HepG2 (cell line): ENCODE results near the gene THADA. TPM values are rescaled to one million over a fixed set of nuclear protein-coding genes. Genes with fewer than 3 reads are reported as not detected.

Experiments used
- ATAC-seq: fragments of 200-7000 bp; cut with Tn5 transposase; 3 replicates; pipeline ENCODE4 v1.9.1; 2020; ENCODE audit warnings: mild to moderate bottlenecking, moderate library complexity
- BruUV-seq: library from RNA; stranded (reverse); fragments of 400-500 nt; replicated peaks from 2 replicates; lab custom pipeline; 2021; lab: Mats Ljungman, UMichigan
- CTCF ChIA-PET: fragments of 300-600 bp; formaldehyde crosslinking; extraction: SDS; loops from one replicate; lab custom pipeline; 2021; ENCODE audit warnings: low total read pairs, inconsistent platforms, low intra/inter-chr PET ratio; lab: Yijun Ruan, JAX
- POLR2A ChIA-PET: fragments of 350-600 bp; sonication (Branson Sonifier 250); formaldehyde crosslinking; loops from one replicate; lab custom pipeline; 2020; ENCODE audit warnings: antibody characterized with exemption, inconsistent platforms; lab: Yijun Ruan, JAX
- DNase-seq: peaks from one replicate; pipeline ENCODE4 v3.0.0-alpha.2; 2015; ENCODE audit warnings: low spot score
- FAIRE-seq: peaks from 3 replicates; lab custom pipeline; 2011; peaks lifted over from hg19 to GRCh38; lab: Jason Lieb, UNC
- H2AFZ ChIP-seq: one replicate; pipeline ENCODE4 v1.6.1; 2011; ENCODE audit warnings: low read length, inconsistent platforms
- H3K27ac ChIP-seq: fragments of 300-600 bp; 3 replicates; pipeline ENCODE4 v1.8.0; 2011; ENCODE audit warnings: mixed run types, mild to moderate bottlenecking, mixed read lengths, low read length, inconsistent platforms; ENCODE audit not compliant: insufficient read depth; ENCODE audit errors: extremely low read length
- H3K27me3 ChIP-seq, 2 experiments: fragments of 200-600 bp in 1 of 2; 2 replicates in 1 of 2; 3 replicates in 1 of 2; pipeline versions ENCODE4 v1.6.0 to v1.8.0; 2011; ENCODE audit warnings: low read length in 2 of 2, mild to moderate bottlenecking in 2 of 2, moderate library complexity in 2 of 2, inconsistent platforms in 1 of 2; ENCODE audit not compliant: insufficient read depth in 2 of 2, control insufficient read depth in 1 of 2
- H3K36me3 ChIP-seq, 2 experiments: fragments of 200-600 bp in 1 of 2; replicated peaks in 1 of 2; 2 replicates in 1 of 2; 3 replicates in 1 of 2; pipeline versions ENCODE4 v1.5.1 to v1.8.0; 2011; ENCODE audit warnings: low read length in 2 of 2, inconsistent platforms in 1 of 2; ENCODE audit not compliant: insufficient read depth in 2 of 2, control insufficient read depth in 1 of 2
- H3K4me1 ChIP-seq: 2 replicates; pipeline ENCODE4 v1.5.1; 2012; ENCODE audit warnings: low read length, inconsistent platforms; ENCODE audit not compliant: insufficient read depth
- H3K4me2 ChIP-seq: 2 replicates; pipeline ENCODE4 v1.6.0; 2011; ENCODE audit warnings: low read depth, low read length, inconsistent platforms
- H3K4me3 ChIP-seq, 3 experiments: fragments of 200-600 bp in 1 of 3; sonication (generic), shearing (Covaris generic) in 1 of 3; replicated peaks in 1 of 3; 2 replicates each; pipeline ENCODE4 v1.5.1; 2011 to 2016; ENCODE audit warnings: low read length in 3 of 3, inconsistent platforms in 2 of 3, low read depth in 2 of 3, mild to moderate bottlenecking in 2 of 3, control low read depth in 1 of 3, mixed read lengths in 1 of 3; ENCODE audit not compliant: insufficient read depth in 1 of 3
- H3K79me2 ChIP-seq: one replicate; pipeline ENCODE4 v1.6.1; 2011; ENCODE audit warnings: low read length, inconsistent platforms; ENCODE audit not compliant: insufficient read depth
- H3K9ac ChIP-seq: 2 replicates; pipeline ENCODE4 v1.6.0; 2011; ENCODE audit warnings: mild to moderate bottlenecking, low read depth, low read length, inconsistent platforms; ENCODE audit not compliant: insufficient read depth
- H3K9me3 ChIP-seq: 2 replicates; pipeline ENCODE4 v1.5.1; 2012; ENCODE audit warnings: mild to moderate bottlenecking, low read length
- H4K20me1 ChIP-seq: 2 replicates; pipeline ENCODE4 v1.6.0; 2011; ENCODE audit warnings: inconsistent platforms, mild to moderate bottlenecking, low read length, moderate library complexity; ENCODE audit not compliant: insufficient read depth
- GPBP1L1 ChIP-seq: sonication (generic); formaldehyde crosslinking; IDR thresholded peaks from 2 replicates; pipeline ENCODE4 v1.5.0; 2020; ENCODE audit warnings: mild to moderate bottlenecking, missing genetic modification reagents
- HIVEP1 ChIP-seq: sonication (generic); formaldehyde crosslinking; IDR thresholded peaks from 2 replicates; pipeline ENCODE4 v1.4.0; 2020; ENCODE audit warnings: mild to moderate bottlenecking, missing genetic modification reagents
- HMGXB4 ChIP-seq, 2 experiments: sonication (generic) in 1 of 2; formaldehyde crosslinking in 1 of 2; IDR thresholded peaks; 2 replicates each; pipeline versions ENCODE4 v1.4.0 to v1.6.1; 2018 to 2020; ENCODE audit warnings: missing genetic modification reagents in 2 of 2, borderline replicate concordance in 1 of 2, low read depth in 1 of 2, mild to moderate bottlenecking in 1 of 2, missing biosample characterization in 1 of 2
- KLF11 ChIP-seq: IDR thresholded peaks from 2 replicates; pipeline ENCODE4 v1.6.1; 2016; ENCODE audit warnings: missing compliant biosample characterization
- MBNL3 ChIP-seq: fragments of 250-450 bp; sonication (Bioruptor Pico); conservative IDR thresholded peaks from 2 replicates; pipeline ENCODE4 v1.8.0; 2022; ENCODE audit warnings: mild to moderate bottlenecking, inconsistent platforms
- NFKB2 ChIP-seq: sonication (generic); formaldehyde crosslinking; IDR thresholded peaks from 2 replicates; pipeline ENCODE4 v1.4.0; 2020; ENCODE audit warnings: missing genetic modification reagents, borderline replicate concordance
- NR1H2 ChIP-seq: sonication (generic); formaldehyde crosslinking; IDR thresholded peaks from 2 replicates; pipeline ENCODE4 v1.8.1; 2022; ENCODE audit warnings: low read depth, missing genetic modification reagents, borderline replicate concordance
- RARG ChIP-seq: sonication (generic); formaldehyde crosslinking; IDR thresholded peaks from 2 replicates; pipeline ENCODE4 v1.4.0; 2020; ENCODE audit warnings: low read depth, mild to moderate bottlenecking, missing genetic modification reagents
- RELA ChIP-seq: sonication (generic); formaldehyde crosslinking; IDR thresholded peaks from 2 replicates; pipeline ENCODE4 v1.4.0; 2020; ENCODE audit warnings: missing genetic modification reagents
- STAT5B ChIP-seq: sonication (generic); formaldehyde crosslinking; IDR thresholded peaks from 2 replicates; pipeline ENCODE4 v1.4.0; 2020; ENCODE audit warnings: missing genetic modification reagents
- YEATS4 ChIP-seq: sonication (generic); formaldehyde crosslinking; IDR thresholded peaks from 2 replicates; pipeline ENCODE4 v1.4.0; 2020; ENCODE audit warnings: missing genetic modification reagents, borderline replicate concordance
- ZBTB14 ChIP-seq: sonication (generic); formaldehyde crosslinking; IDR thresholded peaks from 2 replicates; pipeline ENCODE4 v1.4.0; 2020; ENCODE audit warnings: missing genetic modification reagents
- ZBTB34 ChIP-seq: sonication (generic); formaldehyde crosslinking; IDR thresholded peaks from 2 replicates; pipeline ENCODE4 v1.8.0; 2022; ENCODE audit warnings: mild to moderate bottlenecking, missing genetic modification reagents
- ZNF382 ChIP-seq: sonication (generic); formaldehyde crosslinking; IDR thresholded peaks from 2 replicates; pipeline ENCODE4 v1.5.0; 2020; ENCODE audit warnings: missing genetic modification reagents, mild to moderate bottlenecking, borderline replicate concordance
- ZNF460 ChIP-seq: sonication (generic); formaldehyde crosslinking; IDR thresholded peaks from 2 replicates; pipeline ENCODE4 v1.5.1; 2020; ENCODE audit warnings: missing genetic modification reagents, mild to moderate bottlenecking, borderline replicate concordance
- ZNF530 ChIP-seq: sonication (generic); formaldehyde crosslinking; IDR thresholded peaks from 2 replicates; pipeline ENCODE4 v1.5.0; 2020; ENCODE audit warnings: low read depth, mild to moderate bottlenecking, missing genetic modification reagents
- ZNF839 ChIP-seq: sonication (generic); formaldehyde crosslinking; IDR thresholded peaks from 2 replicates; pipeline ENCODE4 v1.4.0; 2020; ENCODE audit warnings: missing genetic modification reagents, mild to moderate bottlenecking, borderline replicate concordance
- WGBS: methylation state at CpG from one replicate; pipeline ENCODE4 v1.1.6; 2017; ENCODE audit warnings: low lambda C conversion rate; 5-methylcytosine and 5-hydroxymethylcytosine counted together
- in situ Hi-C: cut with HindIII; loops from 2 replicates; pipeline ENCODE4 v1.10.0; 2017; ENCODE audit warnings: low pct_unique_long_range_greater_than_20kb; ENCODE audit not compliant: extremely low pct_ligation_motif_present
- intact Hi-C: fragments of 100-400 bp; cut with micrococcal nuclease; formaldehyde crosslinking; loops from one replicate; pipeline ENCODE4 v1.10.0; 2022; ENCODE audit not compliant: unreplicated experiment
- polyA plus RNA-seq, 8 experiments: library from polyadenylated mRNA; depleted of rRNA in 3 of 8; stranded (reverse) in 7 of 8; unstranded in 1 of 8; fragments of >200 nt; fragmentation: Illumina TruSeq in 4 of 8; extraction: Trizol in 4 of 8; gene quantifications; 2 replicates each; pipeline versions ENCODE4 v1.2.1 to v1.2.3, GENCODE V29; 2011 to 2016; ENCODE audit warnings: low read depth in 4 of 8, missing spikeins in 1 of 8, mixed read lengths in 1 of 8; ENCODE audit not compliant: insufficient read depth in 1 of 8
- total RNA-seq, 5 experiments: library from RNA; depleted of rRNA; stranded (reverse); fragments of >200 nt; fragmentation: Illumina TruSeq; extraction: Trizol; gene quantifications; 2 replicates each; pipeline ENCODE4 v1.2.3, GENCODE V29; 2016; ENCODE audit warnings: low read depth in 1 of 5

The THADA gene
- total and polyA plus RNA-seq, 2 of the 13 experiments (the other 11 are each of a cell fraction or from before 2014, with no cell fraction given) = 12.7 to 21.7 TPM

- TF ChIP-seq HMGXB4 (CRISPR knock-in tag; IDR thresholded peaks at IDR 0.05; ENCODE audit: borderline replicate concordance in 1 of 2, low read depth in 1 of 2) (no peak), RELA (no peak), NR1H2 (no peak), ZNF460 (CRISPR knock-in tag) (no peak), STAT5B (CRISPR knock-in tag) (no peak), HIVEP1 (CRISPR knock-in tag) (no peak), ZBTB14 (CRISPR knock-in tag) (no peak), MBNL3 (CRISPR knock-in tag) (no peak), KLF11 (CRISPR knock-in tag) (no peak), ZNF839 (no peak), RARG (no peak)
These were observed 158.5 kb downstream of the THADA start (continued) for GRCh38 chr2:43437363-43437762.

GRCh38 chr2:43436431-43436830, 159.4 kb downstream of the THADA start:
- no peak overlapping the region for H3K4me2 ChIP-seq

More at GRCh38 chr2:43436431-43436830, 159.4 kb downstream of the THADA start:
- Histone ChIP-seq H3K9ac (no peak overlapping the region), H2AFZ (no peak overlapping the region), H3K27ac (no peak overlapping the region), H3K4me3 (no peak overlapping the region), H4K20me1 (no peaks in the 10 kb centered on the region)
- POLR2A ChIA-PET = interaction anchor here (1.5 to 1.7 kb wide), 2 partner anchors 10 to 210 kb away, joined by 5 to 6 read pairs; partner anchors contain the start of gene ZFP36L2
- in situ Hi-C loops = no loop called here
- 94% methylated on average over 1 of the region's 1 CpG for WGBS
- FAIRE-seq = no peak
- ATAC-seq = no peak
- DNase-seq = no peak
- TF ChIP-seq ZNF530 (CRISPR knock-in tag) = no peak
- TF ChIP-seq ZNF382 (CRISPR knock-in tag) = no peak
- TF ChIP-seq NFKB2 (CRISPR knock-in tag) = no peak
- no peak for TF ChIP-seq GPBP1L1 (CRISPR knock-in tag)
- TF ChIP-seq YEATS4 = no peak
- TF ChIP-seq ZBTB34 (CRISPR knock-in tag) = 0 out of 2 replicates have a peak, but pooled peaks have one; percentile 41
- TF ChIP-seq, all 625 proteins: peak for 1
- Histone ChIP-seq H3K36me3 (0 out of 5 replicates have a peak, but pooled peaks cover 0 to 2% of the 10 kb centered on the region in 2 experiments), H3K27me3 (no peaks in the 10 kb centered on the region), H3K4me1 (peaks cover 15% of the 10 kb centered on the region), H3K9me3 (no peaks in the 10 kb centered on the region), H3K79me2 (no peaks in the 10 kb centered on the region)
- CTCF ChIA-PET = no interaction called here
- intact Hi-C loops = no loop called here
- no TSS peak for BruUV-seq
